HCT116 (cell line): ENCODE measurements around the gene NDUFA7. TPM values are rescaled to one million over a fixed set of nuclear protein-coding genes. Genes with fewer than 3 reads are reported as not detected.

ENCODE experiments used
- ATAC-seq: fragments of 200-7000 bp; cut with Tn5 transposase; 2 replicates; pipeline ENCODE4 v1.9.1; 2020; ENCODE audit warnings: mild to moderate bottlenecking, moderate library complexity
- BruUV-seq: library from RNA; stranded (reverse); fragments of 400-500 nt; replicated peaks from 2 replicates; lab custom pipeline; 2021; lab: Mats Ljungman, UMichigan
- CTCF ChIA-PET: fragments of 300-600 bp; sonication (Branson Sonifier 250); formaldehyde crosslinking; loops from one replicate; lab custom pipeline; 2021; ENCODE audit warnings: antibody characterized with exemption; lab: Charles Lee
- POLR2A ChIA-PET: fragments of 300-600, 350-600 bp; sonication (Branson Sonifier 250); formaldehyde crosslinking; loops from one replicate; lab custom pipeline; 2021; ENCODE audit warnings: antibody characterized with exemption; lab: Charles Lee
- RAD21 ChIA-PET, 2 experiments: fragments of 300-600 bp; sonication (Branson Sonifier 250); formaldehyde crosslinking; loops; one replicate each; lab custom pipeline; 2023; ENCODE audit warnings: low total read pairs in 2 of 2; ENCODE audit not compliant: uncharacterized antibody in 2 of 2, unreplicated experiment in 2 of 2, low non-redundant PET in 1 of 2; lab: Charles Lee
- DNase-seq: peaks from one replicate; pipeline ENCODE4 v3.0.0-alpha.2; 2010; ENCODE audit warnings: low read depth, low spot score
- H2AFZ ChIP-seq: fragments of 200-600 bp; shearing (Covaris generic), sonication (generic); 2 replicates; pipeline ENCODE4 v1.6.1; 2017; ENCODE audit warnings: low read depth, mixed run types, mixed read lengths, antibody characterized with exemption, low read length; ENCODE audit not compliant: poor library complexity, severe bottlenecking
- H3K27ac ChIP-seq: 2 replicates; pipeline ENCODE4 v1.5.1; 2012; ENCODE audit warnings: low read depth, low read length
- H3K27me3 ChIP-seq: fragments of 200-600 bp; sonication (generic); 2 replicates; pipeline ENCODE4 v1.6.1; 2016; ENCODE audit warnings: mixed run types, low read length, mixed read lengths; ENCODE audit not compliant: insufficient read depth
- H3K36me3 ChIP-seq, 2 experiments: fragments of 200-500 bp in 1 of 2; fragments of 200-600 bp in 1 of 2; sonication (Bioruptor generic) in 1 of 2; sonication (generic) in 1 of 2; 2 replicates each; pipeline versions ENCODE4 v1.5.1 to v1.6.1; 2014 to 2016; ENCODE audit warnings: low read length in 2 of 2, inconsistent platforms in 1 of 2, mixed read lengths in 1 of 2, mixed run types in 1 of 2; ENCODE audit not compliant: insufficient read depth in 2 of 2, control insufficient read depth in 1 of 2
- H3K4me1 ChIP-seq, 2 experiments: fragments of 200-600 bp in 1 of 2; sonication (generic) in 1 of 2; 2 replicates each; pipeline versions ENCODE4 v1.5.1 to v1.6.1; 2012 to 2017; ENCODE audit warnings: low read length in 2 of 2, inconsistent platforms in 1 of 2, mild to moderate bottlenecking in 1 of 2, mixed read lengths in 1 of 2, mixed run types in 1 of 2, moderate library complexity in 1 of 2; ENCODE audit not compliant: insufficient read depth in 2 of 2, control insufficient read depth in 1 of 2
- H3K4me2 ChIP-seq: fragments of 200-600 bp; sonication (generic); 2 replicates; pipeline ENCODE4 v1.6.1; 2017; ENCODE audit warnings: mixed run types, low read length, mixed read lengths
- H3K4me3 ChIP-seq, 2 experiments: fragments of 200-600 bp in 1 of 2; sonication (generic) in 1 of 2; replicated peaks in 1 of 2; 2 replicates each; pipeline ENCODE4 v1.5.1; 2011 to 2016; ENCODE audit warnings: low read length in 2 of 2, control low read depth in 1 of 2, low read depth in 1 of 2, mild to moderate bottlenecking in 1 of 2, mixed read lengths in 1 of 2, mixed run types in 1 of 2
- H3K79me2 ChIP-seq: fragments of 200-600 bp; sonication (generic); 2 replicates; pipeline ENCODE4 v1.6.1; 2017; ENCODE audit warnings: mild to moderate bottlenecking, mixed run types, low read length, moderate library complexity, mixed read lengths; ENCODE audit not compliant: insufficient read depth
- H3K9ac ChIP-seq: fragments of 200-600 bp; sonication (generic); 2 replicates; pipeline ENCODE4 v1.6.1; 2016; ENCODE audit warnings: low read length, mixed read lengths
- H3K9me2 ChIP-seq: fragments of 200-600 bp; sonication (generic), shearing (Covaris generic); 2 replicates; pipeline ENCODE4 v1.6.1; 2017; ENCODE audit warnings: mixed run types, mild to moderate bottlenecking, moderate library complexity; ENCODE audit not compliant: insufficient read depth
- H3K9me3 ChIP-seq, 2 experiments: fragments of 200-500 bp in 1 of 2; fragments of 200-600 bp in 1 of 2; sonication (Bioruptor generic) in 1 of 2; sonication (generic) in 1 of 2; 2 replicates each; pipeline ENCODE4 v1.6.1; 2014 to 2017; ENCODE audit warnings: low read length in 2 of 2, mixed read lengths in 2 of 2, inconsistent platforms in 1 of 2, low read depth in 1 of 2, mild to moderate bottlenecking in 1 of 2, mixed run types in 1 of 2, moderate library complexity in 1 of 2; ENCODE audit not compliant: control insufficient read depth in 1 of 2, insufficient read depth in 1 of 2
- H4K20me1 ChIP-seq: fragments of 200-600 bp; sonication (generic), shearing (Covaris generic); 2 replicates; pipeline ENCODE4 v1.6.1; 2017; ENCODE audit warnings: mixed run types, mild to moderate bottlenecking, moderate library complexity; ENCODE audit not compliant: insufficient read depth
- CEBPB ChIP-seq: IDR thresholded peaks from 2 replicates; pipeline ENCODE4 v1.6.1; 2012; ENCODE audit warnings: low read depth
- ELF1 ChIP-seq: IDR thresholded peaks from 2 replicates; pipeline ENCODE4 v1.6.1; 2012; ENCODE audit warnings: low read depth, borderline replicate concordance
- EZH2phosphoT487 ChIP-seq: fragments of 200-600 bp; IDR thresholded peaks from 2 replicates; pipeline ENCODE4 v1.6.1; 2018; ENCODE audit warnings: antibody characterized with exemption, borderline replicate concordance
- JUND ChIP-seq: IDR thresholded peaks from 2 replicates; pipeline ENCODE4 v1.6.1; 2012
- POLR2A ChIP-seq: IDR thresholded peaks from 2 replicates; pipeline ENCODE4 v1.7.0; 2011; ENCODE audit warnings: borderline replicate concordance; ENCODE audit not compliant: insufficient read depth, insufficient read length; ENCODE audit errors: extremely low read depth
- POLR2AphosphoS5 ChIP-seq: IDR thresholded peaks from 2 replicates; pipeline ENCODE4 v1.6.1; 2011; ENCODE audit warnings: mild to moderate bottlenecking, low read depth, low read length, moderate library complexity
- SIN3A ChIP-seq: IDR thresholded peaks from 2 replicates; pipeline ENCODE4 v1.6.1; 2012; ENCODE audit warnings: low read depth
- SP1 ChIP-seq: IDR thresholded peaks from 2 replicates; pipeline ENCODE4 v1.6.1; 2012; ENCODE audit warnings: low read depth
- SRF ChIP-seq: IDR thresholded peaks from 2 replicates; pipeline ENCODE4 v1.6.1; 2012; ENCODE audit warnings: low read depth
- TCF7L2 ChIP-seq: IDR thresholded peaks from 2 replicates; pipeline ENCODE4 v1.7.0; 2011; ENCODE audit warnings: borderline replicate concordance, inconsistent platforms; ENCODE audit not compliant: insufficient read depth, insufficient read length; ENCODE audit errors: extremely low read depth
- ZNF274 ChIP-seq: fragments of 200-500 bp; sonication (Bioruptor generic); IDR thresholded peaks from 2 replicates; pipeline ENCODE4 v1.6.1; 2014; ENCODE audit warnings: mild to moderate bottlenecking, low read depth, low read length, inconsistent platforms
- intact Hi-C: fragments of 100-400 bp; cut with micrococcal nuclease; formaldehyde crosslinking; loops from 2 replicates; pipeline ENCODE4 v1.10.0; 2022
- total RNA-seq: library from RNA; stranded (reverse); gene quantifications from one replicate; pipeline ENCODE4 v1.2.1, GENCODE V29; 2021; ENCODE audit not compliant: unreplicated experiment
- TF ChIP-seq, protein P1 (sequence below): IDR thresholded peaks from 2 replicates; pipeline ENCODE4 v1.6.1; 2011; ENCODE audit warnings: mild to moderate bottlenecking, low read length, moderate library complexity; ENCODE audit not compliant: insufficient replicate concordance; ENCODE audit errors: extremely low read depth

The NDUFA7 gene
- total RNA-seq, 1 experiment from 2014 or later = 86.9 TPM

DNA sequence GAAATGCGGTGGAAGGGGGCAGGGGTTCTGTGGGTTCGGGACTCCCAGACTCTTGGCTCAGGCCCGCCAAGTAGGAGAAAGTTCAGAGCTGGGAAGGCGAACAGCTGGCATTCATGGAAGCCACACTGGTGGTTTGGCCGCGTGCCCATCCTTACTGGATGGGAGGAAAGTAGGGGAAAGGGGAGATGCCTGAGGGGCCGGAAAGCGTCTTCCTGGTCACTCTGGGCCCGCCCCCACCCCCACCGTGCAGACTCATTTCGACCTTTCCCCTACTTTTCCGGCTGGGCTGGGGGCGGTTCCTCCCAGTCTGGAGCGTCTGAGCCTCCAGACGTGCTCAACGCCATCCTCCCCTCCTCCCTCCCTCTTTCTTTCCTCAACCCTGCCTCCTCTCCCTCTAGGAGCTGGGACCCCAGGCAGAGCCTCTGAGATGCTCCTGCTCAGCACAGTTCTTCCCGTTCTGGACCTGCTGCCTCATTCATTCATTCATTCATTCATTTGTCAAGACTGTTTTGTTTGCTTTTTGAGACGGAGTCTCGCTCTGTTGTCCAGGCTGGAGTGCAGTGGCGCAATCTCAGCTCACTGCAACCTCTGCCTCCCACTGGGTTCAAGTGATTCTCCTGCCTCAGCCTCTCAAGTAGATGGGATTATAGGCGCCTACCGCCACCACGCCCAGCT is 46.3 kb upstream of the NDUFA7 start:
- Histone ChIP-seq H3K9ac (peak overlapping the region; percentile 20; the same call in 1 of the 2 replicates), H3K27ac (no peak overlapping the region; the same call in 1 of the 2 replicates), H2AFZ (no peak overlapping the region), H3K27me3 (no peaks in the 10 kb centered on the region), H3K9me2 (no peaks in the 10 kb centered on the region), H3K4me1 (peaks cover 30 to 53% of the 10 kb centered on the region in 2 experiments), H3K36me3 (no peaks in the 10 kb centered on the region; a peak in 2 of 4 replicates), H3K4me3 (peak overlapping the region in 1 of 2 experiments; percentile 20; a peak in 2 of 4 replicates), H3K4me2 (peak overlapping the region; percentile 68), H3K9me3 (no peaks in the 10 kb centered on the region), H3K79me2 (no peaks in the 10 kb centered on the region), H4K20me1 (no peaks in the 10 kb centered on the region)
- BruUV-seq = no TSS peak
- CTCF ChIA-PET = no interaction called here
- DNase-seq = no peak
- TF ChIP-seq JUND = peak; percentile 23; the same call in 1 of the 2 replicates
- TF ChIP-seq CEBPB = no peak
- TF ChIP-seq SIN3A = no peak
- peak; percentile 42; the same call in 1 of the 2 replicates for TF ChIP-seq POLR2AphosphoS5
- TF ChIP-seq SP1 = peak; percentile 41
- no peak for TF ChIP-seq ZNF274
- POLR2A ChIA-PET = interaction anchor here (1.0 to 2.1 kb wide), 3 partner anchors 9 to 146 kb away, joined by 3 to 8 read pairs (median 6); partner anchors contain the start of genes RAB11B and ZNF414
- RAD21 ChIA-PET = interaction anchor here in 1 of 2 experiments (0.6 kb wide), 1 partner anchor 1642 kb away, joined by 4 read pairs; no protein-coding TSS in a partner anchor
- ATAC-seq = peak; percentile 18
- intact Hi-C loops = no loop called here

GRCh38 chr19:8366961-8367326 is 45.8 kb upstream of the NDUFA7 start:
- H4K20me1 ChIP-seq = no peaks in the 10 kb centered on the region
- H3K4me2 ChIP-seq = peak overlapping the region; percentile 68
- DNase-seq (no peak), ATAC-seq (no peak)
- H2AFZ ChIP-seq = no peak overlapping the region
- H3K9ac ChIP-seq = peak overlapping the region; percentile 20; the same call in 1 of the 2 replicates
- no peaks in the 10 kb centered on the region; a peak in 2 of 4 replicates for H3K36me3 ChIP-seq
- no peaks in the 10 kb centered on the region for H3K27me3 ChIP-seq
- TF ChIP-seq ELF1 = no peak
- TF ChIP-seq, protein P1, sequence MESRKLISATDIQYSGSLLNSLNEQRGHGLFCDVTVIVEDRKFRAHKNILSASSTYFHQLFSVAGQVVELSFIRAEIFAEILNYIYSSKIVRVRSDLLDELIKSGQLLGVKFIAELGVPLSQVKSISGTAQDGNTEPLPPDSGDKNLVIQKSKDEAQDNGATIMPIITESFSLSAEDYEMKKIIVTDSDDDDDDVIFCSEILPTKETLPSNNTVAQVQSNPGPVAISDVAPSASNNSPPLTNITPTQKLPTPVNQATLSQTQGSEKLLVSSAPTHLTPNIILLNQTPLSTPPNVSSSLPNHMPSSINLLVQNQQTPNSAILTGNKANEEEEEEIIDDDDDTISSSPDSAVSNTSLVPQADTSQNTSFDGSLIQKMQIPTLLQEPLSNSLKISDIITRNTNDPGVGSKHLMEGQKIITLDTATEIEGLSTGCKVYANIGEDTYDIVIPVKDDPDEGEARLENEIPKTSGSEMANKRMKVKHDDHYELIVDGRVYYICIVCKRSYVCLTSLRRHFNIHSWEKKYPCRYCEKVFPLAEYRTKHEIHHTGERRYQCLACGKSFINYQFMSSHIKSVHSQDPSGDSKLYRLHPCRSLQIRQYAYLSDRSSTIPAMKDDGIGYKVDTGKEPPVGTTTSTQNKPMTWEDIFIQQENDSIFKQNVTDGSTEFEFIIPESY = no peak
- TF ChIP-seq SP1 = no peak
- no peak for TF ChIP-seq TCF7L2
- TF ChIP-seq SRF = no peak
- no peak for TF ChIP-seq CEBPB
- no peak for TF ChIP-seq POLR2A
- no peak for TF ChIP-seq EZH2phosphoT487
- TF ChIP-seq SIN3A = no peak
- POLR2A ChIA-PET = interaction anchor here (1.7 to 2.1 kb wide), 2 partner anchors 10 to 23 kb away, joined by 6 to 8 read pairs; partner anchors contain the start of gene RAB11B
- H3K4me1 ChIP-seq = peaks cover 34 to 58% of the 10 kb centered on the region in 2 experiments
- BruUV-seq = no TSS peak
- intact Hi-C loops = no loop called here
- no peak overlapping the region; the same call in 1 of the 2 replicates for H3K27ac ChIP-seq
- no peaks in the 10 kb centered on the region for H3K9me2 ChIP-seq
- no peaks in the 10 kb centered on the region for H3K79me2 ChIP-seq
- CTCF ChIA-PET = no interaction called here
- RAD21 ChIA-PET = interaction anchor here in 1 of 2 experiments (0.6 kb wide), 1 partner anchor 1642 kb away, joined by 4 read pairs; no protein-coding TSS in a partner anchor
- H3K9me3 ChIP-seq = no peaks in the 10 kb centered on the region
- H3K4me3 ChIP-seq = peak overlapping the region in 1 of 2 experiments; percentile 20; a peak in 2 of 4 replicates
